ENCODE results near the gene OGFOD3.

- TF ChIP-seq CTCF (IDR thresholded peaks at IDR 0.05), result no peak
- no peak for TF ChIP-seq POLR2A (IDR thresholded peaks at IDR 0.05)
Measured at GRCh38 chr17:82351254-82351712, 67.1 kb downstream of the OGFOD3 start.
